Sigmoid colon (tissue), 7 donors: ENCODE data around the gene ZNF30. TPM values are rescaled to one million over a fixed set of nuclear protein-coding genes. Genes with fewer than 3 reads are reported as not detected.
"Not testable (repeated sequence)": the region's sequence is repeated elsewhere in the genome, so short reads cannot be mapped to it uniquely, and the experiment has no call there.

Experiments
- DNase-seq: peaks from one replicate; pipeline ENCODE4 v3.0.0-alpha.2; 2019
- H3K27ac ChIP-seq, 4 donors: fragments of 200-600 bp; sonication (generic); one replicate each; pipeline ENCODE4 v1.5.1; 2016 to 2019; ENCODE audit warnings: mild to moderate bottlenecking in 1 of 4
- H3K27me3 ChIP-seq, 3 donors: fragments of 200-600 bp; sonication (generic); one replicate each; pipeline ENCODE4 v1.5.1; 2019; ENCODE audit warnings: mild to moderate bottlenecking in 1 of 3
- H3K36me3 ChIP-seq, 4 donors: fragments of 200-600 bp; sonication (generic); one replicate each; pipeline ENCODE4 v1.5.1; 2016 to 2019
- H3K4me1 ChIP-seq, 4 donors: fragments of 200-600 bp; sonication (generic); one replicate each; pipeline ENCODE4 v1.5.1; 2017 to 2019
- H3K4me3 ChIP-seq, 4 donors: fragments of 200-600 bp; sonication (generic); one replicate each; pipeline ENCODE4 v1.5.1; 2017 to 2019; ENCODE audit warnings: mild to moderate bottlenecking in 2 of 4, moderate library complexity in 1 of 4
- H3K9me3 ChIP-seq, 4 donors: fragments of 200-600 bp in 3 of 4; sonication (generic) in 3 of 4; one replicate each; pipeline versions ENCODE4 v1.5.1 to v1.6.1; 2013 to 2019
- EP300 ChIP-seq, 4 donors: sonication (generic); formaldehyde crosslinking; IDR thresholded peaks; one replicate each; pipeline ENCODE4 v1.6.1; 2017; ENCODE audit warnings: antibody characterized with exemption in 4 of 4
- POLR2A ChIP-seq, 2 donors: fragments of 450-650 bp; IDR thresholded peaks; one replicate each; pipeline ENCODE4 v1.6.1; 2016; ENCODE audit warnings: antibody characterized with exemption in 2 of 2, mild to moderate bottlenecking in 2 of 2, moderate library complexity in 2 of 2
- POLR2AphosphoS5 ChIP-seq, 4 donors: sonication (generic); formaldehyde crosslinking; IDR thresholded peaks; one replicate each; pipeline ENCODE4 v1.6.1; 2017; ENCODE audit warnings: antibody characterized with exemption in 4 of 4
- WGBS, 2 donors: extraction: QIAGEN DNeasy Blood & Tissue Kit; methylation state at CpG; one replicate each; pipeline ENCODE4 v1.1.7; 2013; 5-methylcytosine and 5-hydroxymethylcytosine counted together
- intact Hi-C: fragments of 100-400 bp; cut with DNase I; formaldehyde crosslinking; loops from one replicate; pipeline ENCODE4 v1.15.1; 2023
- polyA plus RNA-seq, 3 donors: library from polyadenylated mRNA; stranded (reverse); fragments of 200-250 nt; gene quantifications; one replicate each; pipeline ENCODE4 v1.2.3, GENCODE V29; 2013
- total RNA-seq, 4 donors: library from RNA; depleted of rRNA; stranded (reverse); fragments of >200 nt; gene quantifications; one replicate each; pipeline ENCODE4 v1.1.0, GENCODE V29; 2016
- TF ChIP-seq, protein P1 (sequence below), 4 experiments: fragments of 450-650 bp in 3 of 4; fragments of 200-600 bp in 1 of 4; IDR thresholded peaks; one replicate each; pipeline ENCODE4 v1.5.1; 2016 to 2019; ENCODE audit warnings: antibody characterized with exemption in 4 of 4, mild to moderate bottlenecking in 3 of 4, moderate library complexity in 2 of 4
- donor health status: healthy with polysubstance abuse.
- donor health status: Bipolar disorder and iron deficiency.
- donor health status: healthy.

ZNF30 gene
- total and polyA plus RNA-seq, 7 donors = 0.46 to 3.9 (median 1.8) TPM

DNA sequence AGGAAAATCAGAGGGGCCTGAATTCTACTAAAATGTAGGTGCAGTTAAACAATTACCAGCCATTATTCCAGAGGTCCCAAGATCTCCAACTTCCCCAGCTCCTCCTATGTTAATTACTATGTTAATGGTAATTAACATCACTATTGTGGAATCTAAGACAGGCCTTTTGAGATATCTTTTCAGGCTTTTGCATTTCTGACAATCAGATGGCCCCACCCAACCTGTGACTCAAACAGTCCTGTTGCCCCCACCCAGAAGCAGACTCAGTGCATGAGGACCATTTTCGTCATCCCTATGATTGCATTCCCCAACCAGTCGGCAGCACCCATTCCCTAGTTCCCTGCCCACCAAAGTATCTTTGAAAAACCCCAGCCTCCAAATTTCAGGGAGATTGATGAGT, 8.5 kb upstream of the ZNF30 start:
- no peaks in the 10 kb centered on the region for H3K36me3 ChIP-seq
- no peaks in the 10 kb centered on the region for H3K4me1 ChIP-seq
- H3K9me3 ChIP-seq = peaks cover 0 to 14% (median 9%) of the 10 kb centered on the region in 4 donors
- DNase-seq = no peak
- no peak for TF ChIP-seq POLR2AphosphoS5 (IDR thresholded peaks at IDR 0.05)
- no peak for TF ChIP-seq POLR2A (IDR thresholded peaks at IDR 0.05)
- TF ChIP-seq, protein P1, sequence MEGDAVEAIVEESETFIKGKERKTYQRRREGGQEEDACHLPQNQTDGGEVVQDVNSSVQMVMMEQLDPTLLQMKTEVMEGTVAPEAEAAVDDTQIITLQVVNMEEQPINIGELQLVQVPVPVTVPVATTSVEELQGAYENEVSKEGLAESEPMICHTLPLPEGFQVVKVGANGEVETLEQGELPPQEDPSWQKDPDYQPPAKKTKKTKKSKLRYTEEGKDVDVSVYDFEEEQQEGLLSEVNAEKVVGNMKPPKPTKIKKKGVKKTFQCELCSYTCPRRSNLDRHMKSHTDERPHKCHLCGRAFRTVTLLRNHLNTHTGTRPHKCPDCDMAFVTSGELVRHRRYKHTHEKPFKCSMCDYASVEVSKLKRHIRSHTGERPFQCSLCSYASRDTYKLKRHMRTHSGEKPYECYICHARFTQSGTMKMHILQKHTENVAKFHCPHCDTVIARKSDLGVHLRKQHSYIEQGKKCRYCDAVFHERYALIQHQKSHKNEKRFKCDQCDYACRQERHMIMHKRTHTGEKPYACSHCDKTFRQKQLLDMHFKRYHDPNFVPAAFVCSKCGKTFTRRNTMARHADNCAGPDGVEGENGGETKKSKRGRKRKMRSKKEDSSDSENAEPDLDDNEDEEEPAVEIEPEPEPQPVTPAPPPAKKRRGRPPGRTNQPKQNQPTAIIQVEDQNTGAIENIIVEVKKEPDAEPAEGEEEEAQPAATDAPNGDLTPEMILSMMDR (IDR thresholded peaks at IDR 0.05) = no peak
- no peak for TF ChIP-seq EP300 (IDR thresholded peaks at IDR 0.05)
- H3K4me3 ChIP-seq = no peak overlapping the region
- 89 to 91% methylated on average over 2 of the region's 2 CpGs for WGBS, 2 donors
- H3K27me3 ChIP-seq = no peaks in the 10 kb centered on the region
- H3K27ac ChIP-seq = no peak overlapping the region
- intact Hi-C loops = no loop called here

DNA sequence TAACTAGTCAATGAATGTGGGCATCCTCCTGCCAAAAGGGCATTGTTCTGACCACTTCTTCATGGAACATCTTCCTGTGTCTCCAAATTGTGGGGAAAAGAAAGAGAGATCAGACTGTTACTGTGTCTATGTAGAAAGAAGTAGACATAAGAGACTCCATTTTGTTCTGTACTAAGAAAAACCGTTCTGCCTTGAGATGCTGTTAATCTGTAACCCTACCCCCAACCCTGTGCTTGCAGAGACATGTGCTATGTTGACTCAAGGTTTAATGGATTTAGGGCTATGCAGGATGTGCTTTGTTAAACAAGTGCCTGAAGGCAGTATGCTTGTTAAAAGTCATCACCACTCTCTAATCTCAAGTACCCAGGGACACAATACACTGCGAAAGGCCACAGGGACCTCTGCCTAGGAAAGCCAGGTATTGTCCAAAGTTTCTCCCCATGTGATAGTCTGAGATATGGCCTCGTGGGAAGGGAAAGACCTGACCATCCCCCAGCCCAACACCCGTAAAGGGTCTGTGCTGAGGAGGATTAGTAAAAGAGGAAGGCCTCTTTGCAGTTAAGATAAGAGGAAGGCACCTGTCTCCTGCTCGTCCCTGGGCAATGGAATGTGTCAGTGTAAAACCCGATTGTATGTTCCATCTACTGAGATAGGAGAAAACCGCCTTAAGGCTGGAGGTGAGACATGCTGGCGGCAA, 6.5 kb upstream of the ZNF30 start:
- WGBS, 2 donors = 56 to 73% methylated on average over 8 of the region's 8 CpGs
- DNase-seq, H3K27me3 ChIP-seq, H3K4me3 ChIP-seq, H3K27ac ChIP-seq, intact Hi-C loops, H3K36me3 ChIP-seq, H3K4me1 ChIP-seq: not testable (repeated sequence)
- peaks cover 0 to 12% (median 9%) of the 10 kb centered on the region in 4 donors for H3K9me3 ChIP-seq

GRCh38 chr19:34925278-34925855, 1.3 kb upstream of the ZNF30 start:
- Histone ChIP-seq H3K27me3 (no peaks in the 10 kb centered on the region), H3K36me3 (peaks cover 0 to 7% (median 3%) of the 10 kb centered on the region in 4 donors), H3K27ac (no peak overlapping the region), H3K9me3 (no peaks in the 10 kb centered on the region), H3K4me1 (peaks cover 0 to 21% (median 13%) of the 10 kb centered on the region in 4 donors), H3K4me3 (no peak overlapping the region)
- no peak for TF ChIP-seq POLR2AphosphoS5 (IDR thresholded peaks at IDR 0.05)
- TF ChIP-seq POLR2A (IDR thresholded peaks at IDR 0.05) = no peak
- TF ChIP-seq EP300 (IDR thresholded peaks at IDR 0.05) = no peak
- no peak for DNase-seq
- 92 to 93% methylated on average over 15 of the region's 15 CpGs for WGBS, 2 donors
- intact Hi-C loops = no loop called here

DNA sequence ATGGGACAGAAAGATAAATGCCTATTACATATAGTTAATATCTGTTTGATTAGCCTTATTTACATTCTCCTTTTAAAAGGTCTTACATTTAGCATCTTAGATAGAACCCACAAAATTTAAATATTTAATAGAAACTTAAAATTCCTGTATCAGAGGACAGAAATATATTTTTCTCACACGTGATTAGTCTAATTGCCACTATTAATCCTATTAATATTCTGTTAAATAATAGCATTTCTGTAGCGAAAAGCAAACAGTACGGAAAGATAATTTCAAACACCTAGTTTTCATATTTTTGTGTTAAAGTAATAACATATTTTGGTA, 380 bp upstream of the ZNF30 start:
- DNase-seq = no peak
- no peak for TF ChIP-seq POLR2AphosphoS5 (IDR thresholded peaks at IDR 0.05)
- no peak for TF ChIP-seq EP300 (IDR thresholded peaks at IDR 0.05)
- TF ChIP-seq POLR2A (IDR thresholded peaks at IDR 0.05) = no peak
- TF ChIP-seq, protein P1 (IDR thresholded peaks at IDR 0.05) = no peak
- peak overlapping the region; percentile 53 to 71 (median 68) for H3K4me3 ChIP-seq
- WGBS, 2 donors = 62 to 73% methylated on average over 3 of the region's 3 CpGs
- H3K27me3 ChIP-seq = no peaks in the 10 kb centered on the region
- intact Hi-C loops = no loop called here
- peak overlapping the region; percentile 79 to 87 (median 84) for H3K27ac ChIP-seq
- H3K4me1 ChIP-seq = peaks cover 0 to 21% (median 13%) of the 10 kb centered on the region in 4 donors
- peaks cover 0 to 15% (median 4%) of the 10 kb centered on the region in 4 donors for H3K36me3 ChIP-seq
- H3K9me3 ChIP-seq = no peaks in the 10 kb centered on the region

DNA sequence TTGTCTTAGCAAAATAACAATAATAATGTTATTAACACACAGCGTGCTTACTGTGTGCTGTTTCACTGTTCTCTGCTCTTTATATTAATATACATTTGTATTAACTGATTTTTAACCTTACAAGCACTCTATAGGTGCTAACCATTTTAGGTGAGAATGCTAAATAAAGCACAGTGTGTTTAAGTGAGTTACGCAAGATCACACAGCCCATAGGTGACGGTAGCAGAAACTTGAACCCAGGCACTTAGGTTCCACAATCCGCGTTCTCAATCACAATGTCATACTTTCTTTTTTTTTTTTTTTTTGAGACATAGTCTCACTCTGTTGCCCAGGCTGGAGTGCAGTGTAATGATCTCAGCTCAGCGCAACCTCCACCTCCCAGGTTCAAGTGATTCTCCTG, 5.8 kb downstream of the ZNF30 start:
- H3K4me1 ChIP-seq = peaks cover 0 to 12% (median 8%) of the 10 kb centered on the region in 4 donors
- TF ChIP-seq, protein P1 (IDR thresholded peaks at IDR 0.05) = no peak
- no peak for TF ChIP-seq EP300 (IDR thresholded peaks at IDR 0.05)
- no peak for TF ChIP-seq POLR2A (IDR thresholded peaks at IDR 0.05)
- TF ChIP-seq POLR2AphosphoS5 (IDR thresholded peaks at IDR 0.05) = no peak
- intact Hi-C loops = no loop called here
- no peaks in the 10 kb centered on the region for H3K27me3 ChIP-seq
- H3K4me3 ChIP-seq = no peak overlapping the region
- peaks cover 10 to 74% (median 26%) of the 10 kb centered on the region in 4 donors for H3K36me3 ChIP-seq
- no peak overlapping the region for H3K27ac ChIP-seq
- H3K9me3 ChIP-seq = no peaks in the 10 kb centered on the region
- 91 to 98% methylated on average over 6 of the region's 6 CpGs for WGBS, 2 donors
- DNase-seq = no peak
